Vagina (tissue), 2 donors: ENCODE results near the gene CRIP3.

Experiments
- POLR2AphosphoS5 ChIP-seq, 2 donors: sonication (generic); formaldehyde crosslinking; IDR thresholded peaks; one replicate each; pipeline ENCODE4 v1.9.0; 2017; ENCODE audit warnings: antibody characterized with exemption in 2 of 2, mild to moderate bottlenecking in 2 of 2, low read depth in 1 of 2; ENCODE audit not compliant: insufficient read depth in 1 of 2
- TF ChIP-seq, protein P1 (sequence below), 3 experiments: fragments of 450-650 bp in 2 of 3; fragments of 200-600 bp in 1 of 3; sonication (generic) in 1 of 3; IDR thresholded peaks; one replicate each; pipeline ENCODE4 v1.5.1; 2017 to 2019; ENCODE audit warnings: antibody characterized with exemption in 3 of 3, mild to moderate bottlenecking in 2 of 3, moderate library complexity in 2 of 3

GRCh38 chr6:43260791-43261190, 47.8 kb downstream of the CRIP3 start:
- TF ChIP-seq, protein P1, sequence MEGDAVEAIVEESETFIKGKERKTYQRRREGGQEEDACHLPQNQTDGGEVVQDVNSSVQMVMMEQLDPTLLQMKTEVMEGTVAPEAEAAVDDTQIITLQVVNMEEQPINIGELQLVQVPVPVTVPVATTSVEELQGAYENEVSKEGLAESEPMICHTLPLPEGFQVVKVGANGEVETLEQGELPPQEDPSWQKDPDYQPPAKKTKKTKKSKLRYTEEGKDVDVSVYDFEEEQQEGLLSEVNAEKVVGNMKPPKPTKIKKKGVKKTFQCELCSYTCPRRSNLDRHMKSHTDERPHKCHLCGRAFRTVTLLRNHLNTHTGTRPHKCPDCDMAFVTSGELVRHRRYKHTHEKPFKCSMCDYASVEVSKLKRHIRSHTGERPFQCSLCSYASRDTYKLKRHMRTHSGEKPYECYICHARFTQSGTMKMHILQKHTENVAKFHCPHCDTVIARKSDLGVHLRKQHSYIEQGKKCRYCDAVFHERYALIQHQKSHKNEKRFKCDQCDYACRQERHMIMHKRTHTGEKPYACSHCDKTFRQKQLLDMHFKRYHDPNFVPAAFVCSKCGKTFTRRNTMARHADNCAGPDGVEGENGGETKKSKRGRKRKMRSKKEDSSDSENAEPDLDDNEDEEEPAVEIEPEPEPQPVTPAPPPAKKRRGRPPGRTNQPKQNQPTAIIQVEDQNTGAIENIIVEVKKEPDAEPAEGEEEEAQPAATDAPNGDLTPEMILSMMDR (IDR thresholded peaks at IDR 0.05) = no peak
- TF ChIP-seq POLR2AphosphoS5 (IDR thresholded peaks at IDR 0.05; ENCODE audit: insufficient read depth in 1 of 2, low read depth in 1 of 2) = no peak
